Neural progenitor cell (in vitro differentiated cells): ENCODE measurements around the gene ATP6V0E2.

ENCODE experiments used
- CTCF ChIP-seq: fragments of 200-600 bp; sonication (generic); IDR thresholded peaks from 2 replicates; pipeline ENCODE4 v1.5.1; 2017; ENCODE audit warnings: antibody characterized with exemption, mild to moderate bottlenecking
- EZH2phosphoT487 ChIP-seq: fragments of 200-600 bp; sonication (generic); IDR thresholded peaks from 2 replicates; pipeline ENCODE4 v1.6.1; 2017; ENCODE audit warnings: antibody characterized with exemption

- no peak for TF ChIP-seq CTCF
- TF ChIP-seq EZH2phosphoT487, result no peak
Measured at GRCh38 chr7:149845257-149845980, 28.4 kb upstream of the ATP6V0E2 start.
